K562 (cell line): ENCODE measurements around the gene PTH1R. TPM values are rescaled to one million over a fixed set of nuclear protein-coding genes. Genes with fewer than 3 reads are reported as not detected.

ENCODE experiments used
- DMBX1 ChIP-seq: fragments of 250-450 bp; sonication (Bioruptor Pico); IDR thresholded peaks from 2 replicates; pipeline ENCODE4 v1.8.0; 2022; ENCODE audit warnings: inconsistent platforms, mild to moderate bottlenecking, moderate library complexity, borderline replicate concordance
- FOXA3 ChIP-seq, 2 experiments: fragments of 450-650 bp in 1 of 2; sonication (generic) in 1 of 2; formaldehyde crosslinking; IDR thresholded peaks in 1 of 2; conservative IDR thresholded peaks in 1 of 2; 2 replicates each; pipeline versions ENCODE4 v1.4.0 to v1.8.0; 2020 to 2022; ENCODE audit warnings: mild to moderate bottlenecking in 2 of 2, missing genetic modification reagents in 1 of 2
- IRF2 ChIP-seq: sonication (generic); formaldehyde crosslinking; IDR thresholded peaks from 2 replicates; pipeline ENCODE4 v1.8.1; 2022; ENCODE audit warnings: mild to moderate bottlenecking, missing genetic modification reagents
- NCOA4 ChIP-seq: fragments of 450-650 bp; IDR thresholded peaks from 2 replicates; pipeline ENCODE4 v1.6.1; 2018; ENCODE audit warnings: mild to moderate bottlenecking; ENCODE audit not compliant: partially characterized antibody
- NFXL1 ChIP-seq: fragments of 450-650 bp; formaldehyde crosslinking; IDR thresholded peaks from 2 replicates; pipeline ENCODE4 v1.4.0; 2021; ENCODE audit warnings: mild to moderate bottlenecking
- SAFB2 ChIP-seq: fragments of 200-400 bp; formaldehyde crosslinking; IDR thresholded peaks from 2 replicates; pipeline ENCODE4 v1.6.1; 2018; ENCODE audit warnings: borderline replicate concordance, low read length, low read depth, moderate library complexity; ENCODE audit not compliant: severe bottlenecking
- ZNF316 ChIP-seq: fragments of 450-650 bp; IDR thresholded peaks from 2 replicates; pipeline ENCODE4 v1.6.1; 2016
- ZNF830 ChIP-seq: fragments of 250-450 bp; sonication (Bioruptor Pico); IDR thresholded peaks from 2 replicates; pipeline ENCODE4 v1.5.0; 2021; ENCODE audit warnings: mild to moderate bottlenecking
- polyA plus RNA-seq, 8 experiments: library from polyadenylated mRNA; depleted of rRNA in 4 of 8; stranded (reverse) in 5 of 8; unstranded in 3 of 8; fragments of >200 nt; fragmentation: Nextera tagmentation in 2 of 8; fragmentation: Illumina TruSeq in 1 of 8; extraction: Ambion mirVana in 2 of 8; extraction: Trizol in 1 of 8; gene quantifications; 2 replicates each; pipeline versions ENCODE4 v1.2.1 to v1.2.3, GENCODE V29; 2011 to 2014; ENCODE audit warnings: inconsistent platforms in 1 of 8, missing spikeins in 1 of 8
- total RNA-seq, 7 experiments: library from RNA; depleted of rRNA in 6 of 7; stranded (reverse); fragments of >200 nt in 6 of 7; fragmentation: Illumina TruSeq in 2 of 7; extraction: Trizol in 2 of 7; gene quantifications; 2 replicates each; pipeline versions ENCODE4 v1.2.1 to v1.2.3, GENCODE V29; 2011 to 2021; ENCODE audit warnings: low replicate concordance in 1 of 7
- TF ChIP-seq, protein P1 (sequence below): fragments of 150-350 bp; conservative IDR thresholded peaks from 2 replicates; pipeline ENCODE4 v1.6.1; 2014; ENCODE audit warnings: low read length
- TF ChIP-seq, protein P2 (sequence below), 3 experiments: fragments of 200-800 bp in 1 of 3; sonication (Bioruptor generic) in 1 of 3; sonication (generic) in 1 of 3; formaldehyde crosslinking in 1 of 3; IDR thresholded peaks; 2 replicates each; pipeline versions ENCODE4 v1.6.1 to v1.8.0; 2016 to 2022; ENCODE audit warnings: mild to moderate bottlenecking in 2 of 3, missing compliant biosample characterization in 2 of 3, missing genetic modification characterization in 2 of 3, missing genetic modification reagents in 1 of 3
- TF ChIP-seq, protein P3 (sequence below): fragments of 450-650 bp; IDR thresholded peaks from 2 replicates; pipeline ENCODE4 v1.6.1; 2016; ENCODE audit warnings: mild to moderate bottlenecking, moderate library complexity

PTH1R gene
- total and polyA plus RNA-seq, 9 of the 15 experiments (the other 6 are each of a cell fraction or from before 2014, with no cell fraction given), result not detected

DNA sequence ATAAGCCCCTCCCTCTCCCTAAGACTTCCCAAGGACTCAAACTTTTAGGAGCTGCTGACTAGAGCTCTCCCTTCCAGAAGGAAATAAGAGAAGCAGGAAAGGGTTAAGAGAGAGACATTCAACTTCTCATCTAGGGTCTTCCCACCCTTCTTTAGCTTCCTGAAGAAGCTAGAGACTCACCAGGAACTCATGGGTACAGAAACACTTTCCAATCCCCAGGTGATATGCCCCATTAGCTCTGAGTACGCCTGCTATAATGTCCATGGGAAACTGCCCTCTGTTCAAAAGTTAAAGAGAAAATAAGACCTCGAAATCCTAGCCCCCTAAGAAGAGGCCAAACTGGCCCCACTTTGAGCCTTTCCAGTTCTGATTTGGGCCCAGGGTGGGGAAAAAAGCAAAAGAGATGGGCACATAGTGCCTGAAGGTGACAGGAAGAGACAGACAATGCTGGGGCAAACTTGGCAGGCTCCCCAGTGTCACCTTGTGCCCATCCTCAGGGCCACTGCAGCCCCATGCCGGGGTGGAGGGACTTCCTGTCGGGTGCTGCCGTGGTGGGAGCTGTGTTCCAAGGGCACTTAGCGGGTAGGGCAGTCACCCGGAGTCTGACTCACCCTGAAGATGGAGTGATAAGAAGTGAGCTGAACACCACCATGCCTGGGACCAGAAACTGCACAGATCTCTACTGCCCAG, 69.5 kb downstream of the PTH1R start (continued):
- TF ChIP-seq FOXA3 (CRISPR knock-in tag; conservative IDR thresholded peaks at IDR 0.05 in 1 of 2, IDR thresholded peaks at IDR 0.05 in 1 of 2), result no peak
- TF ChIP-seq, protein P1, sequence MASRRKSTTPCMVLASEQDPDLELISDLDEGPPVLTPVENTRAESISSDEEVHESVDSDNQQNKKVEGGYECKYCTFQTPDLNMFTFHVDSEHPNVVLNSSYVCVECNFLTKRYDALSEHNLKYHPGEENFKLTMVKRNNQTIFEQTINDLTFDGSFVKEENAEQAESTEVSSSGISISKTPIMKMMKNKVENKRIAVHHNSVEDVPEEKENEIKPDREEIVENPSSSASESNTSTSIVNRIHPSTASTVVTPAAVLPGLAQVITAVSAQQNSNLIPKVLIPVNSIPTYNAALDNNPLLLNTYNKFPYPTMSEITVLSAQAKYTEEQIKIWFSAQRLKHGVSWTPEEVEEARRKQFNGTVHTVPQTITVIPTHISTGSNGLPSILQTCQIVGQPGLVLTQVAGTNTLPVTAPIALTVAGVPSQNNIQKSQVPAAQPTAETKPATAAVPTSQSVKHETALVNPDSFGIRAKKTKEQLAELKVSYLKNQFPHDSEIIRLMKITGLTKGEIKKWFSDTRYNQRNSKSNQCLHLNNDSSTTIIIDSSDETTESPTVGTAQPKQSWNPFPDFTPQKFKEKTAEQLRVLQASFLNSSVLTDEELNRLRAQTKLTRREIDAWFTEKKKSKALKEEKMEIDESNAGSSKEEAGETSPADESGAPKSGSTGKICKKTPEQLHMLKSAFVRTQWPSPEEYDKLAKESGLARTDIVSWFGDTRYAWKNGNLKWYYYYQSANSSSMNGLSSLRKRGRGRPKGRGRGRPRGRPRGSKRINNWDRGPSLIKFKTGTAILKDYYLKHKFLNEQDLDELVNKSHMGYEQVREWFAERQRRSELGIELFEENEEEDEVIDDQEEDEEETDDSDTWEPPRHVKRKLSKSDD, result no peak
- TF ChIP-seq, protein P2, sequence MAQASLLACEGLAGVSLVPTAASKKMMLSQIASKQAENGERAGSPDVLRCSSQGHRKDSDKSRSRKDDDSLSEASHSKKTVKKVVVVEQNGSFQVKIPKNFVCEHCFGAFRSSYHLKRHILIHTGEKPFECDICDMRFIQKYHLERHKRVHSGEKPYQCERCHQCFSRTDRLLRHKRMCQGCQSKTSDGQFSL (CRISPR knock-in tag; IDR thresholded peaks at IDR 0.05), result no peak
- TF ChIP-seq, protein P2 (tag; IDR thresholded peaks at IDR 0.05), result no peak
- no peak for TF ChIP-seq ZNF316
- TF ChIP-seq NCOA4, result no peak
- 0 out of 2 replicates have a peak, but pooled peaks have one; percentile 78 for TF ChIP-seq DMBX1
- TF ChIP-seq, protein P3, sequence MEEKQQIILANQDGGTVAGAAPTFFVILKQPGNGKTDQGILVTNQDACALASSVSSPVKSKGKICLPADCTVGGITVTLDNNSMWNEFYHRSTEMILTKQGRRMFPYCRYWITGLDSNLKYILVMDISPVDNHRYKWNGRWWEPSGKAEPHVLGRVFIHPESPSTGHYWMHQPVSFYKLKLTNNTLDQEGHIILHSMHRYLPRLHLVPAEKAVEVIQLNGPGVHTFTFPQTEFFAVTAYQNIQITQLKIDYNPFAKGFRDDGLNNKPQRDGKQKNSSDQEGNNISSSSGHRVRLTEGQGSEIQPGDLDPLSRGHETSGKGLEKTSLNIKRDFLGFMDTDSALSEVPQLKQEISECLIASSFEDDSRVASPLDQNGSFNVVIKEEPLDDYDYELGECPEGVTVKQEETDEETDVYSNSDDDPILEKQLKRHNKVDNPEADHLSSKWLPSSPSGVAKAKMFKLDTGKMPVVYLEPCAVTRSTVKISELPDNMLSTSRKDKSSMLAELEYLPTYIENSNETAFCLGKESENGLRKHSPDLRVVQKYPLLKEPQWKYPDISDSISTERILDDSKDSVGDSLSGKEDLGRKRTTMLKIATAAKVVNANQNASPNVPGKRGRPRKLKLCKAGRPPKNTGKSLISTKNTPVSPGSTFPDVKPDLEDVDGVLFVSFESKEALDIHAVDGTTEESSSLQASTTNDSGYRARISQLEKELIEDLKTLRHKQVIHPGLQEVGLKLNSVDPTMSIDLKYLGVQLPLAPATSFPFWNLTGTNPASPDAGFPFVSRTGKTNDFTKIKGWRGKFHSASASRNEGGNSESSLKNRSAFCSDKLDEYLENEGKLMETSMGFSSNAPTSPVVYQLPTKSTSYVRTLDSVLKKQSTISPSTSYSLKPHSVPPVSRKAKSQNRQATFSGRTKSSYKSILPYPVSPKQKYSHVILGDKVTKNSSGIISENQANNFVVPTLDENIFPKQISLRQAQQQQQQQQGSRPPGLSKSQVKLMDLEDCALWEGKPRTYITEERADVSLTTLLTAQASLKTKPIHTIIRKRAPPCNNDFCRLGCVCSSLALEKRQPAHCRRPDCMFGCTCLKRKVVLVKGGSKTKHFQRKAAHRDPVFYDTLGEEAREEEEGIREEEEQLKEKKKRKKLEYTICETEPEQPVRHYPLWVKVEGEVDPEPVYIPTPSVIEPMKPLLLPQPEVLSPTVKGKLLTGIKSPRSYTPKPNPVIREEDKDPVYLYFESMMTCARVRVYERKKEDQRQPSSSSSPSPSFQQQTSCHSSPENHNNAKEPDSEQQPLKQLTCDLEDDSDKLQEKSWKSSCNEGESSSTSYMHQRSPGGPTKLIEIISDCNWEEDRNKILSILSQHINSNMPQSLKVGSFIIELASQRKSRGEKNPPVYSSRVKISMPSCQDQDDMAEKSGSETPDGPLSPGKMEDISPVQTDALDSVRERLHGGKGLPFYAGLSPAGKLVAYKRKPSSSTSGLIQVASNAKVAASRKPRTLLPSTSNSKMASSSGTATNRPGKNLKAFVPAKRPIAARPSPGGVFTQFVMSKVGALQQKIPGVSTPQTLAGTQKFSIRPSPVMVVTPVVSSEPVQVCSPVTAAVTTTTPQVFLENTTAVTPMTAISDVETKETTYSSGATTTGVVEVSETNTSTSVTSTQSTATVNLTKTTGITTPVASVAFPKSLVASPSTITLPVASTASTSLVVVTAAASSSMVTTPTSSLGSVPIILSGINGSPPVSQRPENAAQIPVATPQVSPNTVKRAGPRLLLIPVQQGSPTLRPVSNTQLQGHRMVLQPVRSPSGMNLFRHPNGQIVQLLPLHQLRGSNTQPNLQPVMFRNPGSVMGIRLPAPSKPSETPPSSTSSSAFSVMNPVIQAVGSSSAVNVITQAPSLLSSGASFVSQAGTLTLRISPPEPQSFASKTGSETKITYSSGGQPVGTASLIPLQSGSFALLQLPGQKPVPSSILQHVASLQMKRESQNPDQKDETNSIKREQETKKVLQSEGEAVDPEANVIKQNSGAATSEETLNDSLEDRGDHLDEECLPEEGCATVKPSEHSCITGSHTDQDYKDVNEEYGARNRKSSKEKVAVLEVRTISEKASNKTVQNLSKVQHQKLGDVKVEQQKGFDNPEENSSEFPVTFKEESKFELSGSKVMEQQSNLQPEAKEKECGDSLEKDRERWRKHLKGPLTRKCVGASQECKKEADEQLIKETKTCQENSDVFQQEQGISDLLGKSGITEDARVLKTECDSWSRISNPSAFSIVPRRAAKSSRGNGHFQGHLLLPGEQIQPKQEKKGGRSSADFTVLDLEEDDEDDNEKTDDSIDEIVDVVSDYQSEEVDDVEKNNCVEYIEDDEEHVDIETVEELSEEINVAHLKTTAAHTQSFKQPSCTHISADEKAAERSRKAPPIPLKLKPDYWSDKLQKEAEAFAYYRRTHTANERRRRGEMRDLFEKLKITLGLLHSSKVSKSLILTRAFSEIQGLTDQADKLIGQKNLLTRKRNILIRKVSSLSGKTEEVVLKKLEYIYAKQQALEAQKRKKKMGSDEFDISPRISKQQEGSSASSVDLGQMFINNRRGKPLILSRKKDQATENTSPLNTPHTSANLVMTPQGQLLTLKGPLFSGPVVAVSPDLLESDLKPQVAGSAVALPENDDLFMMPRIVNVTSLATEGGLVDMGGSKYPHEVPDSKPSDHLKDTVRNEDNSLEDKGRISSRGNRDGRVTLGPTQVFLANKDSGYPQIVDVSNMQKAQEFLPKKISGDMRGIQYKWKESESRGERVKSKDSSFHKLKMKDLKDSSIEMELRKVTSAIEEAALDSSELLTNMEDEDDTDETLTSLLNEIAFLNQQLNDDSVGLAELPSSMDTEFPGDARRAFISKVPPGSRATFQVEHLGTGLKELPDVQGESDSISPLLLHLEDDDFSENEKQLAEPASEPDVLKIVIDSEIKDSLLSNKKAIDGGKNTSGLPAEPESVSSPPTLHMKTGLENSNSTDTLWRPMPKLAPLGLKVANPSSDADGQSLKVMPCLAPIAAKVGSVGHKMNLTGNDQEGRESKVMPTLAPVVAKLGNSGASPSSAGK, result no peak
- no peak for TF ChIP-seq ZNF830 (CRISPR knock-in tag)
- no peak for TF ChIP-seq SAFB2
- TF ChIP-seq IRF2, result no peak
- no peak for TF ChIP-seq NFXL1
